ENCODE data around the gene CORO7.
"Not testable (repeated sequence)": the region's sequence is repeated elsewhere in the genome, so short reads cannot be mapped to it uniquely, and the experiment has no call there.

Gene CORO7

GRCh38 chr16:4395055-4395726 is 21.2 kb downstream of the CORO7 start:
- Mint-ChIP-seq H3K36me3 (peaks cover 52% of the 10 kb centered on the region), H3K27me3 (no peaks in the 10 kb centered on the region), H3K9me3 (no peaks in the 10 kb centered on the region), H3K27ac (no peak overlapping the region), H3K4me3 (no peak overlapping the region), H3K4me1 (peaks cover 5% of the 10 kb centered on the region)
- ATAC-seq: no peak

- not testable (repeated sequence) for H3K27ac Mint-ChIP-seq, H3K4me1 Mint-ChIP-seq, ATAC-seq, H3K9me3 Mint-ChIP-seq, H3K4me3 Mint-ChIP-seq, H3K27me3 Mint-ChIP-seq
- H3K36me3 Mint-ChIP-seq: peaks cover 47% of the 10 kb centered on the region
Measured at GRCh38 chr16:4393850-4394249, 22.5 kb downstream of the CORO7 start.

GRCh38 chr16:4393240-4393600 is 23.2 kb downstream of the CORO7 start:
- Mint-ChIP-seq H3K4me1 (peaks cover 5% of the 10 kb centered on the region), H3K27me3 (no peaks in the 10 kb centered on the region), H3K36me3 (peaks cover 47% of the 10 kb centered on the region), H3K4me3 (no peak overlapping the region), H3K27ac (no peak overlapping the region), H3K9me3 (no peaks in the 10 kb centered on the region)
- ATAC-seq: no peak

- Mint-ChIP-seq H3K4me3 (no peak overlapping the region), H3K27ac (no peak overlapping the region), H3K9me3 (no peaks in the 10 kb centered on the region), H3K4me1 (peaks cover 5% of the 10 kb centered on the region), H3K36me3 (peaks cover 47% of the 10 kb centered on the region), H3K27me3 (no peaks in the 10 kb centered on the region)
- ATAC-seq: no peak
Measured at GRCh38 chr16:4392382-4393239, 23.8 kb downstream of the CORO7 start.

GRCh38 chr16:4391631-4392381 is 24.6 kb downstream of the CORO7 start:
- Mint-ChIP-seq H3K9me3 (no peaks in the 10 kb centered on the region), H3K4me3 (no peak overlapping the region), H3K4me1 (peaks cover 5% of the 10 kb centered on the region), H3K27ac (no peak overlapping the region), H3K36me3 (peaks cover 52% of the 10 kb centered on the region), H3K27me3 (no peaks in the 10 kb centered on the region)
- ATAC-seq: no peak

- no peak overlapping the region for H3K4me3 Mint-ChIP-seq
Measured at GRCh38 chr16:4390266-4391260, 25.8 kb downstream of the CORO7 start.

GRCh38 chr16:4389051-4389955 is 27.1 kb downstream of the CORO7 start:
- no peak for ATAC-seq
- H3K4me1 Mint-ChIP-seq: no peaks in the 10 kb centered on the region
- H3K27ac Mint-ChIP-seq: no peak overlapping the region
- no peak overlapping the region for H3K4me3 Mint-ChIP-seq
- H3K36me3 Mint-ChIP-seq: peaks cover 52% of the 10 kb centered on the region
- no peaks in the 10 kb centered on the region for H3K27me3 Mint-ChIP-seq
- no peaks in the 10 kb centered on the region for H3K9me3 Mint-ChIP-seq

More at GRCh38 chr16:4390266-4391260, 25.8 kb downstream of the CORO7 start:
- no peak for ATAC-seq
- H3K4me1 Mint-ChIP-seq: peaks cover 3% of the 10 kb centered on the region
- H3K27me3 Mint-ChIP-seq: no peaks in the 10 kb centered on the region
- H3K27ac Mint-ChIP-seq: no peak overlapping the region
- H3K9me3 Mint-ChIP-seq: no peaks in the 10 kb centered on the region
- peaks cover 59% of the 10 kb centered on the region for H3K36me3 Mint-ChIP-seq

GRCh38 chr16:4388271-4389021 is 27.9 kb downstream of the CORO7 start:
- Mint-ChIP-seq H3K9me3 (no peaks in the 10 kb centered on the region), H3K36me3 (peaks cover 50% of the 10 kb centered on the region), H3K27me3 (no peaks in the 10 kb centered on the region), H3K27ac (no peak overlapping the region), H3K4me1 (no peaks in the 10 kb centered on the region), H3K4me3 (no peak overlapping the region)
- no peak for ATAC-seq

GRCh38 chr16:4387781-4388180 is 28.6 kb downstream of the CORO7 start:
- Mint-ChIP-seq H3K36me3 (peaks cover 55% of the 10 kb centered on the region), H3K27ac (no peak overlapping the region), H3K27me3 (no peaks in the 10 kb centered on the region), H3K9me3 (no peaks in the 10 kb centered on the region), H3K4me1 (no peaks in the 10 kb centered on the region), H3K4me3 (no peak overlapping the region)
- no peak for ATAC-seq

GRCh38 chr16:4386951-4387565 is 29.3 kb downstream of the CORO7 start:
- no peaks in the 10 kb centered on the region for H3K4me1 Mint-ChIP-seq
- no peak overlapping the region for H3K27ac Mint-ChIP-seq
- H3K9me3 Mint-ChIP-seq: no peaks in the 10 kb centered on the region
- no peak for ATAC-seq
- H3K36me3 Mint-ChIP-seq: peaks cover 53% of the 10 kb centered on the region
- no peaks in the 10 kb centered on the region for H3K27me3 Mint-ChIP-seq
- H3K4me3 Mint-ChIP-seq: no peak overlapping the region

GRCh38 chr16:4386451-4386805 is 30.0 kb downstream of the CORO7 start:
- Mint-ChIP-seq H3K9me3 (no peaks in the 10 kb centered on the region), H3K36me3 (peaks cover 57% of the 10 kb centered on the region), H3K27me3 (no peaks in the 10 kb centered on the region), H3K27ac (no peak overlapping the region), H3K4me1 (no peaks in the 10 kb centered on the region), H3K4me3 (no peak overlapping the region)
- no peak for ATAC-seq

GRCh38 chr16:4385789-4386450 is 30.5 kb downstream of the CORO7 start:
- H3K36me3 Mint-ChIP-seq: peaks cover 56% of the 10 kb centered on the region
- no peak overlapping the region for H3K27ac Mint-ChIP-seq
- H3K9me3 Mint-ChIP-seq: no peaks in the 10 kb centered on the region
- no peak overlapping the region for H3K4me3 Mint-ChIP-seq
- ATAC-seq: no peak
- no peaks in the 10 kb centered on the region for H3K27me3 Mint-ChIP-seq
- H3K4me1 Mint-ChIP-seq: peaks cover 1% of the 10 kb centered on the region
